GM12878 (cell line): Measurements from ENCODE around the gene UBASH3A.

Experiments
- CHD1 ChIP-seq: IDR thresholded peaks from 2 replicates; pipeline ENCODE4 v1.6.1; 2012; ENCODE audit warnings: low read depth, low read length, improper control_type of control experiment
- CTCF ChIP-seq, 3 experiments: IDR thresholded peaks in 2 of 3; conservative IDR thresholded peaks in 1 of 3; 2 replicates each; pipeline ENCODE4 v1.5.1; 2011; ENCODE audit warnings: low read depth in 3 of 3, low read length in 3 of 3, mild to moderate bottlenecking in 3 of 3, control low read depth in 2 of 3, moderate library complexity in 2 of 3, inconsistent platforms in 1 of 3, mixed read lengths in 1 of 3; ENCODE audit not compliant: control insufficient read depth in 2 of 3, insufficient read depth in 1 of 3; ENCODE audit errors: extremely low read depth in 1 of 3
- POLR2A ChIP-seq: IDR thresholded peaks from 2 replicates; pipeline ENCODE4 v1.6.1; 2011; ENCODE audit warnings: low read depth, mild to moderate bottlenecking, low read length
- SIN3A ChIP-seq: IDR thresholded peaks from 2 replicates; pipeline ENCODE4 v1.6.1; 2012; ENCODE audit warnings: low read depth, low read length, improper control_type of control experiment
- TCF3 ChIP-seq: IDR thresholded peaks from 2 replicates; pipeline ENCODE4 v1.6.1; 2012; ENCODE audit warnings: low read depth, mild to moderate bottlenecking, low read length, borderline replicate concordance; ENCODE audit not compliant: insufficient read depth

- TF ChIP-seq CTCF (IDR thresholded peaks at IDR 0.05 in 2 of 3, conservative IDR thresholded peaks at IDR 0.05 in 1 of 3; ENCODE audit: control insufficient read depth in 2 of 3, extremely low read depth in 1 of 3, insufficient read depth in 1 of 3, low read depth in 3 of 3, low read length in 3 of 3) (no peak), TCF3 (no peak), POLR2A (no peak), CHD1 (no peak), SIN3A (no peak)
Observed at GRCh38 chr21:42358937-42359336, 44.8 kb upstream of the UBASH3A start.
